HFF-Myc (cell line): ENCODE measurements around the gene DENND1A.
"Not testable (repeated sequence)": the region's sequence is repeated elsewhere in the genome, so short reads cannot be mapped to it uniquely, and the experiment has no call there.

Experiments used
- DNase-seq: peaks from one replicate; pipeline ENCODE4 v3.0.0-alpha.2; 2011; ENCODE audit warnings: low read depth; ENCODE audit errors: extremely low read depth
- H3K4me3 ChIP-seq: replicated peaks from 2 replicates; pipeline ENCODE4 v1.5.1; 2011; ENCODE audit warnings: low read depth, mild to moderate bottlenecking, control low read depth, low read length
- CTCF ChIP-seq: IDR thresholded peaks from 2 replicates; pipeline ENCODE4 v1.5.1; 2012; ENCODE audit warnings: mild to moderate bottlenecking, low read depth, low read length, control low read depth; ENCODE audit errors: missing control alignments

DENND1A gene

DNA sequence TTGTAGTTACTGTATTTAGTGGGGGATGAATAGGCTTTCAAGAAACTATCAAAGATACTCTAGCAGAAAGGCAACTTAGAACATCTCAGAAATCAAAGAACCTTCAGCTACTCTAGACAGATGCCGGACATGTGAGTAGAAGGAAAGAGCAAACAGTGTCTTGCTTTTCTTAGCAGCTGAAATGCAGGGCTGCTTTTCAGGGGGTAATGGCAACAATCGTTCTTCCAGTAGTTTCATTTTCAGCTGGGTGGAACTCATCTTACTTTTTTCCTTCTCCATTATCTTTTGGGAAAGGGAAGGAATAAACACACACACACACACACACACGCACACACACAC, 292.4 kb downstream of the DENND1A start:
- peak overlapping the region; percentile 2; the same call in 1 of the 2 replicates for H3K4me3 ChIP-seq
- no peak for TF ChIP-seq CTCF
- no peak for DNase-seq

DNA sequence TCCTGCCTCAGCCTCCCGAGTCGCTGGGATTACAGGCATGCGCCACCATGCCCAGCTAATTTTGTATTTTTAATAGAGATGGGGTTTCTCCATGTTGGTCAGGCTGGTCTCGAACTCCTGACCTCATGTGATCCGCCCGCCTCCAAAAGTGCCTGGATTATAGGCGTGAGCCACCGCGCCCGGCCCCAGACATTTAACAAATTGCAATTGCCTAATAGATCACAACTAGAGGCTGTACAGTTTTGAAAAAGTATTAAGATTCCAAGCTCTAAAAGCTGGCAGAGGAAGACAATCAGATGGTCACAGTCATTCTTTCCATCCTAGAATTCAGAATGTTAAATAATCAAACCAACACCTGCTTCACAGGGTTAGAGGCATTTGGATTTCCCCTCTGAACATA, 293.1 kb downstream of the DENND1A start:
- H3K4me3 ChIP-seq, DNase-seq: not testable (repeated sequence)

DNA sequence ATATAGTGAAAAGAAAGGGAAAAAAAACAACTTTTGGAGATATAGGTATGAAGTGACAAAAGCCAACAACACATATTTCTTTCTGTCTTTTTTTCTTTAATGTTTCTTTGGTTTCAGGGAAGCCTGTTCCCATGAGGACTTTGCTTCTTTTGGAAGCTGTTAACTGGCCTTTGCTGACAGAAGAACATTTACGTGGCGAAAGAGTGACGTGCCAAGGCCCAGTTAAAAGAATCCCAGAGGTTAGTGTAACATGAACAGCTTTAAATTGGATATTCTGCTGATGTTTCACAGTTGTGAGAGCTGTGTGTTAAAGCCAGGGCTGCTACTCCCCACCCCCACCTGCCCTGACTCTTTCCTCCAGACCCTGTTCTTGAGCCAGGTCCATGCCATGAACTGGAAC, 298.1 kb downstream of the DENND1A start:
- no peak overlapping the region for H3K4me3 ChIP-seq
- no peak for DNase-seq
- no peak for TF ChIP-seq CTCF

GRCh38 chr9:123630233-123630632, 299.7 kb downstream of the DENND1A start:
- H3K4me3 ChIP-seq, result no peak overlapping the region
- no peak for DNase-seq
- TF ChIP-seq CTCF, result no peak

DNA sequence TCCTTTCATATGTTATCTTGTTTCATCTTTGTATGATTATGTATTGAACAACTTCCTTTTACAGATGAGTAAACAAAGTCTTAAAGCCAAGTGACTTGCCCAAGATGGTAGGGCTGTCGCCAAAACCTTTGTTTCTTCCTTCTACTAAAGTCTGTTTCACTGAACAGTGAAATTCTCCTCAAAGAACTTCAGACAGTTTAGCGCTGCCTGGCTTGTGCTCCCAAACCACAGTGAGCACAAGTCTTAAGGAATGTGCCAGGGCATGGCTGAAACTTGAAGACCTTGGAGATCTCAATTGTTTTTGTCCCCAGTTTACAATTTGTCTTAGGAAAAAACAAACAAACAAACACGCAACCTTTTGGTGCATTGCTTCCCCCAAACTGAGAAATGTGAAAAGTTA, 300.4 kb downstream of the DENND1A start:
- TF ChIP-seq CTCF, result no peak
- DNase-seq, result no peak
- H3K4me3 ChIP-seq, result no peak overlapping the region

- DNase-seq, result no peak
- H3K4me3 ChIP-seq, result no peak overlapping the region
- TF ChIP-seq CTCF, result no peak
Measured at GRCh38 chr9:123622711-123623241, 307.1 kb downstream of the DENND1A start.

- TF ChIP-seq CTCF, result no peak
- no peak overlapping the region for H3K4me3 ChIP-seq
- DNase-seq, result no peak
Measured at GRCh38 chr9:123620239-123620638, 309.7 kb downstream of the DENND1A start.
